ENCODE data around the gene SLC37A4. TPM values are rescaled to one million over a fixed set of nuclear protein-coding genes. Genes with fewer than 3 reads are reported as not detected.

Gene SLC37A4
- total and polyA plus RNA-seq, 12 donors, result 9.2 to 38.9 (median 22.7) TPM

DNA sequence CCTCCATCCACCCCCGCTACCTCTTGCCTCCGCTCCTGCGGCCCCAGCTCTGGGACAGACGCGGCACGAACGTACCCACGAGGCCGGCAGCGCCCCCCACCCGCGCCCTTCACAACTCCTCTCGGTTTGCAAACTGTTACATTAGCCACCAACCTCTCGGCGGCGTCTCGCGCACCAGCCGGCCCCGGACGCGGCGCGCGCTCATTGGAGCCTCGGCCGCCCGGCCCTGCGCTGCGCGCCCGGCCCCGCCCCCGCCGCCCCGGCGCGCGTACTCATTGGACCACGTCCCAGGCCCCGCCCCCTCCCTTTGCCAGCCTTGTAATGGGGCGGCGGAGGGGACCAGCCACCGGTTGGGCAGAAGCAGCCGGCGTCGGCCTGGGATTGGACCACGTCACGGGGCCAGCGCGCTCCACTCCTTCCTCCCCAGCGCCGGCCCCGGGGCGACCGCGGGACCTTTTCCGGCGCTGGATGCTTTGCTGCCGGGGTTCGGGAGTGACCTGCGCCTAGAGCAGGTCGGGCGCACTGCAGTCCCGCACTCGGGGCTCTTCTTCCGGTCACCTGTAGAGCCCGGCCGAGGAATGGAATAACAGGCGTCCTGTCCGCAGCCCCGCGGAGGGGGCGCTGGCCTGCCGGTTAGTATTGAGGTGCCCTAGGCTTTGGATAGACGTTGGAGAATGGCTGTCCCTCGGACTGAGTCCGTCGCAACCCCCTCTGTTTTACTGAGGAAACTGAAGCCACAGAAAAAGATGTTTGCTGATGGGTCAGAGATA, 26.5 kb upstream of the SLC37A4 start, which contains the start of gene HYOU1:
HYOU1 (minus strand) TSS at position 206 of the 770 bp plus-strand sequence. CDS start 1,045 bp downstream, outside the sequence.
- intact Hi-C loops (cut with DNase I), result loop anchor here in 1 of 2 donors (5.0 kb wide), 1 partner anchor 40 kb away; the partner anchor contains the start of genes RPS25 and TRAPPC4
- Histone ChIP-seq H3K27me3 (no peaks in the 10 kb centered on the region), H3K4me3 (peak within 1 kb of the TSS; percentile 27 to 86 (median 58)), H3K27ac (peak within 1 kb of the TSS; percentile 84 to 97 (median 91)), H3K36me3 (replicated peaks in 1 of 2) (peaks cover 0 to 32% of the 10 kb centered on the region in 2 donors), H3K9me3 (replicated peaks in 1 of 3) (no peaks in the 10 kb centered on the region), H3K4me1 (replicated peaks in 1 of 2) (peaks cover 6 to 22% of the 10 kb centered on the region in 2 donors)
- 0 to 1% (median 0%) methylated on average over 12 to 79 of the region's 79 CpGs for WGBS, 4 donors
- TF ChIP-seq CTCF (IDR thresholded peaks at IDR 0.05) (peak in 4 of 6 experiments; percentile 17 to 42 (median 28)), POLR2A (IDR thresholded peaks at IDR 0.05) (peak; percentile 77 to 88)
- DNase-seq, result peak; percentile 98 to 99 (median 99)

DNA sequence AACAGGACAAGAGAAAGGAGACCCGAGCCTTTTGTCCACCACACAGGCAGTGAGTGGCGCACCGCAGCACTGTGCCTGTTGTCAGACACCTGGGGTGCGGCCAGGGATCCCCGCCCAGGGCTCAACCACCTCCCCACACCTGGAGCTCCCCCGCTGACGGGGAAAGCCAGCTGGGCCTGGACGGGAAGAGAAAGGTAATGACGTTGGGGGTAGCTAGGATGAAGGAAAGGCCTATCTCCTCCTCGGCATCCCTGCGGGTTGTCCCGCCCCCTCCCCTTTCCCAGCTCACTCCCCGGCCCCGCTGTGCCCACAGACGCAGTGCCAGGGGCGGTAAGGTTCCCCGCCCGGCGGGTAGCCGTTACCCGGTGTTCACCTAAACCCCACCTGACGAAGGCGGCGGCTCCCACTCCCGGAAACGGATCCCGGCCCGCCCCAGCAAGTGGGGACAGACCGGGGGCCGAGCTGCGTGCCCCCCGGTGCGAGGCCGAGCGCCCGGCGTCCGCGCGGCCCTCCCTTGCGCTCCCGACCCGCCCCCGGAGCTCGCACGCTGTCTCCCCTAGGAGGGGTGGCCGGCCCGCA, 25.8 kb upstream of the SLC37A4 start:
- Histone ChIP-seq H3K4me3 (peak overlapping the region; percentile 27 to 86 (median 58)), H3K27ac (peak overlapping the region in 4 of 5 donors; percentile 73 to 97 (median 84)), H3K4me1 (replicated peaks in 1 of 2) (peaks cover 6 to 22% of the 10 kb centered on the region in 2 donors), H3K9me3 (replicated peaks in 1 of 3) (no peaks in the 10 kb centered on the region), H3K27me3 (no peaks in the 10 kb centered on the region), H3K36me3 (replicated peaks in 1 of 2) (peaks cover 0 to 39% of the 10 kb centered on the region in 2 donors)
- WGBS, 4 donors, result 0 to 1% (median 0%) methylated on average over 5 to 47 of the region's 48 CpGs
- TF ChIP-seq CTCF (IDR thresholded peaks at IDR 0.05) (no peak), POLR2A (IDR thresholded peaks at IDR 0.05) (no peak)
- intact Hi-C loops (cut with DNase I), result loop anchor here in 1 of 2 donors (5.0 kb wide), 1 partner anchor 39 kb away; the partner anchor contains the start of genes RPS25 and TRAPPC4
- DNase-seq, result peak in 2 of 7 donors; percentile 11 to 33

DNA sequence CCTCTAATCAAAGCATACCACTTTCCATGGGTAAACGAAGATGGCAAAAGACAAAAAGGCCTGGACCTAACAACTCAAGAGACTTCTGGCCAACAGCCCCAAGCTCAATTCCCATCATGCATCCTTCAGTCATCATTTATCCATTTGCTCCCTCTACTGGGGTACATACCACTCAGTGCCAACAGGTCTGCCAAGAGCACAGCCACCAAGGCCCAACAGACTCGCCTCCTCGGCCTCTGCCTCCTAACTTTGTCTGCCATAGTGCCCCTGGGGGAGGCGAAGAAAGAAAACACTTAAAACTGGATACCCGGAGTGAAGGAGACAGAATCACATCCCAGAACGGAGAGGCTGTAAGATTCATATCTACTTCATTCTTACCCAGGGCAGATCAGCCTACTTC, 25.2 kb upstream of the SLC37A4 start:
- Histone ChIP-seq H3K9me3 (replicated peaks in 1 of 3) (no peaks in the 10 kb centered on the region), H3K27ac (no peak overlapping the region), H3K4me1 (replicated peaks in 1 of 2) (peaks cover 6 to 22% of the 10 kb centered on the region in 2 donors), H3K4me3 (peak overlapping the region in 1 of 4 donors; percentile 86), H3K36me3 (replicated peaks in 1 of 2) (peaks cover 0 to 45% of the 10 kb centered on the region in 2 donors), H3K27me3 (no peaks in the 10 kb centered on the region)
- no peak for DNase-seq
- TF ChIP-seq POLR2A (IDR thresholded peaks at IDR 0.05) (no peak), CTCF (IDR thresholded peaks at IDR 0.05) (no peak)
- WGBS, 4 donors, result 36 to 48% (median 40%) methylated on average over 6 of the region's 6 CpGs
- intact Hi-C loops (cut with DNase I), result loop anchor here in 1 of 2 donors (5.0 kb wide), 1 partner anchor 39 kb away; the partner anchor contains the start of genes RPS25 and TRAPPC4

GRCh38 chr11:119054418-119054817, 23.7 kb upstream of the SLC37A4 start:
- Histone ChIP-seq H3K27ac (no peak overlapping the region), H3K36me3 (replicated peaks in 1 of 2) (peaks cover 0 to 60% of the 10 kb centered on the region in 2 donors)

More at GRCh38 chr11:119054418-119054817, 23.7 kb upstream of the SLC37A4 start:
- Histone ChIP-seq H3K4me3 (no peak overlapping the region), H3K4me1 (replicated peaks in 1 of 2) (peaks cover 6 to 22% of the 10 kb centered on the region in 2 donors), H3K27me3 (no peaks in the 10 kb centered on the region), H3K9me3 (replicated peaks in 1 of 3) (no peaks in the 10 kb centered on the region)
- intact Hi-C loops (cut with DNase I), result no loop called here
- no peak for DNase-seq
- TF ChIP-seq POLR2A (IDR thresholded peaks at IDR 0.05) (no peak), CTCF (IDR thresholded peaks at IDR 0.05) (no peak)
- 91 to 100% (median 95%) methylated on average over 6 to 10 of the region's 10 CpGs for WGBS, 4 donors
